GM21825 (cell line): ENCODE results near the gene TMC2.
"Not testable (repeated sequence)": the region's sequence is repeated elsewhere in the genome, so short reads cannot be mapped to it uniquely, and the experiment has no call there.

Experiments
- ATAC-seq: cut with Tn5 transposase; IDR thresholded peaks from one replicate; pipeline ENCODE4 v1.9.1; 2021; ENCODE audit warnings: mild to moderate bottlenecking, moderate library complexity; ENCODE audit not compliant: unreplicated experiment

The TMC2 gene

GRCh38 chr20:2523919-2524708 lies 12.3 kb upstream of the TMC2 start:
- peak; percentile 70 for ATAC-seq

GRCh38 chr20:2524709-2525506 lies 11.5 kb upstream of the TMC2 start:
- ATAC-seq: peak; percentile 27

GRCh38 chr20:2526218-2526583 lies 10.2 kb upstream of the TMC2 start:
- not testable (repeated sequence) for ATAC-seq

- ATAC-seq: no peak
These were observed 8.6 kb upstream of the TMC2 start for GRCh38 chr20:2527762-2528161.

DNA sequence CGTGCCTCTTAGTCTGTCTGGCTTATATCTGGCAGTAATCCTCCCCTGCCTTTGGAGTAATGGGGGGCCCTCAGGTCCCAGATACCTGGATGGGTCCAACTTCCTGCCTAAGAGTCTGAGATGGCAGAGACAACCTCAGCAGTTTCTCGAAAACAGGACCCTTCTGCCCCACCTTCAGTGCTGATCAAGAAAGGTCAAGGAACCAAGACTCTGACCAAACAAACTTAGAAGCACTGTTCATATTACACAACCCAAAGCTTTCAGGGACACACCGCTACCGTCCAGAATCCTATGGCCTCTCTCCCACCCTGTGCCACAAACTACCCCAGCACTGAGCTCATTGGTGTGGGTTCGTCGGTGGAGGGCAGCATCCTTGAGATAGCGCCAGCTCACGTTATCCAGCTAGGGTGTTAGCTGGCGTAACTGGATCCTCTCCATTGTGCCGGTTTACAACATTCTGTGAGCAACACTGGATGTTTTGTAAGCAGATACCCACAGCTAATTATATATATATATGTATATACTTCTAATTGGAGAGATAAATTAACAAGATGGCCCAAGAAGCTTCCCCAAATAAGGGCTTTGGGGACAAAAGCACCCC lies 7.6 kb upstream of the TMC2 start:
- ATAC-seq: no peak

- ATAC-seq: no peak
These were observed 3.3 kb upstream of the TMC2 start for GRCh38 chr20:2533118-2533517.

DNA sequence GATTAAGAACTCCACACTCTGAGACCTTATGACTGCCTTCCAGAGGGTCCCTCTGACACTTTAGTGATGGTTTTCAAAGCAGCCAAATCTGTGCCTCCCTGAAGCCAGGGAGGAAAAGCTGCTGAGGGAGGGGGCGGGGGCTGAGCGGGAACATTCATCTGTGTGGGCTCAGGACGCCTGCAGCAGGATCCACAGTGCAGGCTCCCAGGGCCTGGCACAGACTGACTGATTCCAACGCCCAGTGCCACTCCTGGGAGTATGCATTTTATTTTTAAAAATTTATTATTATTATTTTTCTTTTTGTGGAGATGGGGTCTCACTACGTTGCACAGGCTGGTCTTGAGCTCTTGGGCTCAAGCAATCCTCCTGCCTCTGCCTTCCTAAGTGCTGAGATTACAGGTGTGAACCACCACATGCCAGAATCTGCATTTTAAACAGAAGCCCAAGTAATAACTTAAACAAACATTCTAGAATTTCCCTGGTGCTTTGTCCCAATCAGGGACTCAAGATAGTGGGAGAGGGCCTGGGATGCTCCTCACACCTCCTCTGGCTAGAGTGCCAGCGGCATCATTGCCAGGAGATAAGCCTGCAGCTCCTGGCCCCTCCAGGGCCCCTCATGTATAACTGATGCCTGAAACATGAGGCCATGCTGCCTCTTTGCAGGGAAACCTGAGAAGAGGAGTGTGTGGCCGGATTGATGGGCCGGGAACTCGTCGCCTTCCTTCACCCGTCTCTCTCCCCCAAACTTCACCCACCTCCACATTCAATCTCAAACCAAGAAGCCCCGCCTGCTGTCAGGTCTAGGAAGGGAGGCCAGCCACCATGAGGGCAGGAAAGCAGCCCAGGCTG lies 438 bp upstream of the TMC2 start:
- no peak for ATAC-seq

- no peak for ATAC-seq
These were observed 728 bp downstream of the TMC2 start for GRCh38 chr20:2537101-2537500.

GRCh38 chr20:2538356-2538755 lies 2.0 kb downstream of the TMC2 start:
- no peak for ATAC-seq

GRCh38 chr20:2538931-2539720 lies 2.8 kb downstream of the TMC2 start:
- ATAC-seq: no peak

GRCh38 chr20:2541940-2542339 lies 5.6 kb downstream of the TMC2 start:
- ATAC-seq: no peak

- ATAC-seq: no peak
These were observed 6.0 kb downstream of the TMC2 start for GRCh38 chr20:2542361-2542760.

DNA sequence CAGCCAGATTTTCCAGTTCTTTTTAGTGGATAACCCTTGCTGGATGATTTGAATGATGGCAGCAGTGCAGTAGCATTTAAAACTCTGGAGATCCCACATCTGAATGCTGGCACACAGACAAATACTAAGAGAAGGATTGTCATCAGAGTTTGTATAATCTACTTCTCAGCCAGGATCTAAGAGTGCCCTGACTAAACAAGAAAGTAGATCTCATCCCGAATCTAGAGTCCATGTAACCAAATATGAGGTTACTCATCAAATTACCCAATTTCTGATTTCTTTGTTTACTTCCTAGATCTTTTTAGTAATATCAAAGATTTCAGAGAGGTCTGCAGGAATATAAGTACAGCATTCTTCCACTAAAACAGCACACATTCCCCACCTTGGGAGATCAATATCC lies 7.8 kb downstream of the TMC2 start:
- ATAC-seq: no peak

DNA sequence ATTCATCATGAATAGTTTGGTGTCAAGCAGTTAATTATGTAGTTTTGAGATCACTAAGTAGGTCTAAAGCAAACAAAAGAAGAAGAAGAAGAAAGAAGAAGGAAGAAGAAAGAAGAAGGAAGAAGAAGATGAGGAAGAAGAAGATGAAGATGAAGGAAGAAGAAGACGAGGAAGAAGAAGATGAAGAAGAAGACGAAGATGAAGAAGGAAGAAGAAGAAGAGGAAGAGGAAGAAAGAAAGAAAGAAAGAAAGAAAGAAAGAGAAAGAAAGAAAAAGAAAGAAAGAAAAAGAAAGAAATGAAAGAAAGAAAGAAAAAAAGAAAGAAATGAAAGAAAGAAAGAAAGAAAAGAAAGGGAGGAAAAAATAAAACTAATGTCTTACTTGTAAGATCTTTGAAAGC lies 9.2 kb downstream of the TMC2 start:
- ATAC-seq: no peak

- no peak for ATAC-seq
These were observed 21.7 kb downstream of the TMC2 start for GRCh38 chr20:2557873-2558580.

DNA sequence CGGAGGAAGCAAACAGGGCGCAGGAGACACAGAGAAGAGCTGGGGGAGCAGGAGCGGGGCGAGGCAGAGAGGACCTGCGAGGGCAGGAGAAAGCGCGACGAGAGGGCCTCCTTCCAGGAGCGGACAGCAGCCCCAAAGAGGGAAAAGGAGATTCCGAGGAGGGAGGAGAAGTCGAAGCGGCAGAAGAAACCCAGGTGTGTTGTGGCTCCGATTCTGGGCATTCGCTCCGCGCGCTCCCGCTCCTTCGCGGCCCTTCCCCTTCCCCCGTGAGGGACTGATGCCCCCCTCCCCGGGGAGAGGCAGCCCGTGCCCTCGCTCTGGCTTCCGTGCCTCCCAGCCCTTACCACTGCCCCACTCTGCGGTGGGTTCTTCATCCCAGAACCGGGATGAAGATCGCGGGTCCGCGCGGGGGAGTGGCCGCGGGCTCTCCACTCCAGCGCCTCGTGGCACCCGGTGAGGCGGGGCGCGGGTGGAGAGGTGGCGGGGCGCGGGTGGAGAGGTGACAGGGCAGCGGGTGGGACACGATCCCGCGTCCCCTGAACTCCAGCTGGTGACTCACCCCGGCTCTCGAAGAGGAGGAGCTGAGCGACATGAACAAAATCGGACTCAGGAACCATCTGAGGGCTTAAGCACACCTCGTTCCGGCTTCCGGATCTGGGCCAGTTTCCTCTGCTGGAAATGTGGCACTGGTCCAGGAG lies 22.4 kb downstream of the TMC2 start:
- no peak for ATAC-seq

- no peak for ATAC-seq
These were observed 22.9 kb downstream of the TMC2 start for GRCh38 chr20:2559279-2559626.

GRCh38 chr20:2559651-2560050 lies 23.3 kb downstream of the TMC2 start:
- no peak for ATAC-seq

DNA sequence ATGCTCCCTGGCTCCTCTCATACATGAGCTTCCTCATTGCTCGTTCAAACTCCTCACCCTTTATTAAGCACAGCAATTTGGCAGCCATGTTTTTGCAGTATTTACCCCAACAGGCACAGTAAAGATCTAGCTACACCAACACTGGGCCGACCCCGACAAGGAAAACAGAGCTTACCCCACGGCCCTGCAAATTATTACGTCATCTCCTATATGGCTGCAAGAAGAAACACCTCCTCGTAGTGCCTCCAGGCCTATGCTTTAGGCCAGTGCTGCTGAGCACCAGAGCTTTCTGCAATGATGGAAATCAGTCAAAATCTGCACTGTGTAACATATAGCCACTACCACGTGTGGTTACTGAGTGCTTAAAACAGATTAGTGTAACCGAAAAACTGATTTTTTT lies 26.7 kb downstream of the TMC2 start:
- ATAC-seq: no peak
